ENCODE results near the gene L3MBTL4. TPM values are rescaled to one million over a fixed set of nuclear protein-coding genes. Genes with fewer than 3 reads are reported as not detected.

Gene L3MBTL4
- total RNA-seq, 1 donor from 2014 or later = 0.89 TPM

DNA sequence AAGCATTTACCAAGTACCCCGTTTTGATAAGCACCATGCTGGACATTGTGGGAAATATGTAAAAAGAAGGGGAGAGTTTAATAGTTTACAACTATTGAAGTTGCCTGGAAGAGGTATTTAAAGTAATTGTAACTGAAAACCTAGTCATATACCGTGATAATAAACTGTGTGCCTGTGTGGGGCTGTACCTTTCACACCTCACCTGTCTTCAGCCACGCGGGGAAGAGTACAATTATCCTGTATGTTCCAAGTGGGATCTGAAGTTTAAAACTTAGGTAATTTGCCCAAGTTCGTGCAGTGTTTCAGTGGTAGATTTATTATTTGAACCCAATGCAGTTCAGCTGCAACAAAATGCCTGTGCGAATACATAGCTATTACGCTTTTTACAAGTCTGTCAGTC, 391.2 kb downstream of the L3MBTL4 start:
- ATAC-seq (no peak), DNase-seq (no peak)
- intact Hi-C loops (cut with micrococcal nuclease) = no loop called here

GRCh38 chr18:6022845-6023244, 391.9 kb downstream of the L3MBTL4 start:
- ATAC-seq = no peak
- intact Hi-C loops (cut with micrococcal nuclease) = no loop called here
- DNase-seq = no peak

- ATAC-seq (no peak), DNase-seq (no peak)
- intact Hi-C loops (cut with micrococcal nuclease) = no loop called here
Observed at GRCh38 chr18:6022074-6022444, 392.7 kb downstream of the L3MBTL4 start.

GRCh38 chr18:6021306-6022073, 393.2 kb downstream of the L3MBTL4 start:
- ATAC-seq = no peak
- intact Hi-C loops (cut with micrococcal nuclease) = no loop called here
- no peak for DNase-seq

GRCh38 chr18:6018671-6019070, 396.0 kb downstream of the L3MBTL4 start:
- DNase-seq (no peak), ATAC-seq (no peak)
- intact Hi-C loops (cut with micrococcal nuclease) = no loop called here

DNA sequence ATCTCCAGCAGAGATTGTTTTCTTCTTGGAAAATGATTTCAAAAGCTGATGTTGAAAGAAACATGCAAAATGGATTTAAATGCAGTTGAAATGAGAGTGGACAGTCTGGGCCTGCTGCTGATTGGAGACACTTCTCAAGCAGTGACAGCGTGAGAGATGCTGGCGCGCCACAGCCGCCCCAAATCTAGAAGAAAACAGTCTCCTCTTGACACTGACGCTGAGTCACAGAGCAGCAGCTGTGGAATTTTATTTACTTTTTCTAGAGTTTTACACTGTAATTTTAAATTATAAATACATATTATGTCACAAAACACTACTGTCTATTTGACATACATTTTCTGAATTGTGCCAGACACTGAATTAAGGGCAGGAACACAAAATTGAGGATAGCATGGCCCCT, 397.5 kb downstream of the L3MBTL4 start:
- intact Hi-C loops (cut with micrococcal nuclease) = no loop called here
- DNase-seq = no peak

DNA sequence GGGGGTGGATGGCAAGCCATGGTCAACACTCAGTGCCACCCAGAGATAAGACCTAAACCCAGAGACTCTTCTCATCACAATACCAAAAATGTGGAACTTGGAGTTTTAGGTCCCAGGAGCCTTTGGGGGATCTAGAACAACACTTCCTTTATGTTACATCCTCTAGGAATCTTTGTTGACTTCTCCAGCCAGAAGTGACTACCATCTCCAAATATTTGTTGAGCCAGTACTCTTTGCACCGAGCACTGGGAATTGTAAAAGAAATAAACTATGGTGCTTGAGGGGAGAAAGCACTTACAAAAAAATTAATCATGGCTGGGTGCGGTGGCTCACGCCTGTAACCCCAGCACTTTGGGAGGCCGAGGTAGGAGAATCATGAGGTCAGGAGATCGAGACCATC, 399.3 kb downstream of the L3MBTL4 start:
- no peak for DNase-seq
- no peak for ATAC-seq
- intact Hi-C loops (cut with micrococcal nuclease) = no loop called here

More for the DNA sequence above, 397.5 kb downstream of the L3MBTL4 start:
- no peak for ATAC-seq

- no peak for DNase-seq
- ATAC-seq = no peak
- intact Hi-C loops (cut with micrococcal nuclease) = no loop called here
Observed at GRCh38 chr18:6013171-6013810, 401.4 kb downstream of the L3MBTL4 start.

DNA sequence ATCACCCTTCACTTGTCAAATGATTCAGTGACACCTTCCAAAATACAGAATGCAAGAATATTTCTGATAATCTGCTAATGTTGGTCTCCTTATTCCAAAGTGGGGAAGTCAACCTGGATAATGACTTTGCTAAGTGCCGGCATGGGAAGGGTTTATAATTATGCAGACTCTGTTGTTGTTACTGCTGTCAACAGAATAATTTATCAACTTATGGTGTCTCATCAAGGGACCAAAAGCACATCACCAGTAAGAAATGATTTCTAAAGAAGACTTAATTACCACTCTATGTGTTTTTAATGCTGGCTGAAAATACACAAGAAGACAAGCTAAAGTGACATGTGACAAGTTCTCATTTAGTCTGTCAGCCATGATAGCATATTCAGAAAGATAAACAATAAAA, 403.8 kb downstream of the L3MBTL4 start:
- ATAC-seq (no peak), DNase-seq (no peak)
- intact Hi-C loops (cut with micrococcal nuclease) = no loop called here

- DNase-seq = no peak
- no peak for ATAC-seq
- intact Hi-C loops (cut with micrococcal nuclease) = no loop called here
Observed at GRCh38 chr18:6010284-6010683, 404.4 kb downstream of the L3MBTL4 start.

GRCh38 chr18:6009756-6010155, 405.0 kb downstream of the L3MBTL4 start:
- ATAC-seq (no peak), DNase-seq (no peak)
- intact Hi-C loops (cut with micrococcal nuclease) = no loop called here

- intact Hi-C loops (cut with micrococcal nuclease) = no loop called here
- no peak for ATAC-seq
Observed at GRCh38 chr18:6004683-6005082, 410.0 kb downstream of the L3MBTL4 start.

DNA sequence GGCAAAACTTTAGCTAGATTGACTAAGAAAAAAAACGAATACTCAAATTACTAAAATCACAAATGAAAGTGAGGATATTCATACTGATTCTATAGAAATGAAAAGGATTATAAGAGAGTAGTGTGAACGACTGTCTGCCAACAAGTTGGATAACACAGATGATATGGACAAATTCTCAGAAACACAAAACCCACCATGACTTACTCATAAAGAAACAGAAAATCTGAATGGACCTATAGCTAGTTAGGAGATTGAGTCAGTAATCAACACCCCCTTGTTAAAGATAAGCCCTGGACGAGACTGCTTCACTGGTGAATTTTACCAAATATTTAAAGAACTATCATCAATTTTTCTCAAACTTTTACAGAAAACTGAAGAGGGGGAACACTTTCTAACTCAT, 410.6 kb downstream of the L3MBTL4 start:
- no peak for ATAC-seq
- DNase-seq = no peak
- intact Hi-C loops (cut with micrococcal nuclease) = no loop called here

More at GRCh38 chr18:6004683-6005082, 410.0 kb downstream of the L3MBTL4 start:
- DNase-seq = no peak

DNA sequence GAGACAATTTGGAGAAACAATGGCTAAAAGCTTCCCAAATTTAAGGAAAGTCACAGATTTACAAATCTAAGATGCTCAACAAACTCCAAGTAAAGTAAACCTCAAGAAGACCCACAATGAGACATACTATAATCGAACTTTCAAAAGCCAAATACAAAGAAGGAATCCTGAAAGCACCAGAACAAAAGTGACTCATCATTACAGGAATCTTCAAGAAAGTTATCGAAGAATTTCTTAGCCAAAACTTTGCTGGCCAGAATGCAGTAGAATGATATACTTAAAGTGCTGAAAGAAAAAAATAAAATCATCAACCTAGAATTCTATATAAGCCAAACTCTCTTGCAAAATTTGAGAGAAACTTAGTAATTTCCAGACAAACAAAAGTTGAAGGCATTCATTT, 412.8 kb downstream of the L3MBTL4 start:
- intact Hi-C loops (cut with micrococcal nuclease) = no loop called here
- no peak for ATAC-seq

DNA sequence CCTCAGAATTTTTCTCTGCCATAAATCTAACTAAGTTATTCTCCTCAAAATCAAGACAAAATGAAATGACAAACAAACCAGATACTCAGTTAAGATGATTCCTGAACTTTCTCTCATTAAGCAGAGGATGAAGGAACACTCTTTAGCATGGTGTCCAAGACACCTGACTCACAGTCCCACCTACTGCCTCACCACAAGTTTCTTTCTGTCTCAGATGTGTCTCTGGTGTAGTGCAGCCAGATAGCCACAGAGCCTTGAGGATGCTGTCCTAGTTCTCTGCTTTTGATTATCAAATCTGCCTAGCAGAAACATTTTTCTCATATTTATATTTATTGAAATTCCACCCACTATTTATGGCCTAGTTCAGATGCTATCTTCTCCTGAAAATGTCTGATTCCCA, 415.8 kb downstream of the L3MBTL4 start:
- ATAC-seq = no peak
- intact Hi-C loops (cut with micrococcal nuclease) = no loop called here
- no peak for DNase-seq

More for the DNA sequence above, 412.8 kb downstream of the L3MBTL4 start:
- no peak for DNase-seq

GRCh38 chr18:5998166-5998881, 416.4 kb downstream of the L3MBTL4 start:
- no peak for DNase-seq
- ATAC-seq = no peak
- intact Hi-C loops (cut with micrococcal nuclease) = no loop called here

DNA sequence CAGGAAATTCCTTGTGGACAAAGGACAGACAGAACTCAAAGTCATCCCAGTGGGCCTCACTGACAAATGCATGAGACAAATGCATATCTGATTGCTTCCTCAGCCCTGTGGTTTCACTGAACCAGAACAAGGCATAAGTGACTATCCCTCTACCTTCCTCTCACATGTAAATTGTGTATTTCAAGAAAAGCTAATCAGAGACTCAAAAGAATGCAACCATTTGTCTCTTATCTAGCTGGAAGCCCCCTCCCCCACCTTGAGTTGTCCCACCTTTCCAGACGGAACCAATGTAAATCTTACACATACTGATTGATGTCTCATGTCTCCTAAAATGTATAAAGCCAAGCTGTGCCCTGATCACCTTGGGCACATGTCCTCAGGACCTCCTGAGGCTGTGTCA, 417.4 kb downstream of the L3MBTL4 start:
- intact Hi-C loops (cut with micrococcal nuclease) = no loop called here
- ATAC-seq = no peak

DNA sequence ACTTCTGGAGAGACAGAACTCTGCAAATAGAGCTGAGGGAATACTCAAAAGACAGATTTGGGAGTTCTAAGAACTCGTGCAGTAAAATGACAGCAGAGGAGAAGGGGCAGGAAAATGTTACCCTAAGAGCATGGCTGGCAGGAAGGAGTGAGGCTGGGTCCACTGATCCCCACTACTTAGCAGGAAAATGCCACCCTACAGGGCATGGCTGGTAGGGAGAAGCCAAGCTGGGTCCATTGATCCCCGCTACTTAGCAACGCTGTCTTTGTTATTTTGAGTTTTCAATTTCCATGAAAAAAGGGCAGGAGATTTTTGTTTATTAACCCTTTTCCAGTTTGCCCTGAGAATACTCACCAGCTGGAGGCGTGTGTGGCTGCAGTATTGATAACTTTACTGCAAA, 419.1 kb downstream of the L3MBTL4 start:
- ATAC-seq (no peak), DNase-seq (no peak)
- intact Hi-C loops (cut with micrococcal nuclease) = no loop called here

More for the DNA sequence above, 417.4 kb downstream of the L3MBTL4 start:
- no peak for DNase-seq

- ATAC-seq (no peak), DNase-seq (no peak)
- intact Hi-C loops (cut with micrococcal nuclease) = no loop called here
Observed at GRCh38 chr18:5993938-5994337, 420.8 kb downstream of the L3MBTL4 start.

- ATAC-seq = no peak
- intact Hi-C loops (cut with micrococcal nuclease) = no loop called here
- DNase-seq = no peak
Observed at GRCh38 chr18:5992381-5992780, 422.3 kb downstream of the L3MBTL4 start.

Measured in left ventricle myocardium superior (tissue), 1 donor.